K562 (cell line): ENCODE data around the gene CDH12. TPM values are rescaled to one million over a fixed set of nuclear protein-coding genes. Genes with fewer than 3 reads are reported as not detected.
A peak's percentile ranks its signal among the peaks of the same experiment; 100 is the strongest.

Source experiments
- BRD4 ChIP-seq: fragments of 200-600 bp; sonication (generic); IDR thresholded peaks from 2 replicates; pipeline ENCODE4 v1.6.1; 2017; ENCODE audit warnings: inconsistent platforms
- CBFA2T2 ChIP-seq: fragments of 450-650 bp; conservative IDR thresholded peaks from 2 replicates; pipeline ENCODE4 v1.6.1; 2017; ENCODE audit warnings: mild to moderate bottlenecking
- CBX8 ChIP-seq: fragments of 200-600 bp; sonication (generic); IDR thresholded peaks from 2 replicates; pipeline ENCODE4 v1.6.1; 2012; ENCODE audit warnings: borderline replicate concordance, mixed run types, low read depth, mild to moderate bottlenecking, moderate library complexity, mixed read lengths, low read length, control low read depth, inconsistent platforms; ENCODE audit not compliant: poor library complexity, severe bottlenecking; ENCODE audit errors: extremely low read depth
- CEBPB ChIP-seq: fragments of 450-650 bp; IDR thresholded peaks from 2 replicates; pipeline ENCODE4 v1.6.1; 2016; ENCODE audit warnings: missing genetic modification characterization, missing compliant biosample characterization
- HDAC8 ChIP-seq: fragments of 450-650 bp; IDR thresholded peaks from 2 replicates; pipeline ENCODE4 v1.6.1; 2016; ENCODE audit warnings: mild to moderate bottlenecking, missing genetic modification characterization, moderate library complexity, missing compliant biosample characterization
- MEIS2 ChIP-seq: fragments of 450-650 bp; IDR thresholded peaks from 2 replicates; pipeline ENCODE4 v1.6.1; 2014; ENCODE audit warnings: mild to moderate bottlenecking; ENCODE audit not compliant: partially characterized antibody
- PURB ChIP-seq: sonication (generic); formaldehyde crosslinking; IDR thresholded peaks from 2 replicates; pipeline ENCODE4 v1.9.0; 2021; ENCODE audit warnings: low read depth, mild to moderate bottlenecking, missing genetic modification reagents
- SAFB2 ChIP-seq: fragments of 200-400 bp; formaldehyde crosslinking; IDR thresholded peaks from 2 replicates; pipeline ENCODE4 v1.6.1; 2018; ENCODE audit warnings: borderline replicate concordance, low read length, low read depth, moderate library complexity; ENCODE audit not compliant: severe bottlenecking
- TAF9B ChIP-seq: fragments of 450-650 bp; IDR thresholded peaks from 2 replicates; pipeline ENCODE4 v1.6.1; 2018; ENCODE audit warnings: mild to moderate bottlenecking; ENCODE audit not compliant: partially characterized antibody
- ZNF311 ChIP-seq: fragments of 250-450 bp; sonication (Bioruptor Pico); IDR thresholded peaks from 2 replicates; pipeline ENCODE4 v1.4.0; 2020; ENCODE audit warnings: mild to moderate bottlenecking, moderate library complexity
- ZNF586 ChIP-seq: fragments of 450-650 bp; formaldehyde crosslinking; conservative IDR thresholded peaks from 2 replicates; pipeline ENCODE4 v1.4.0; 2020; ENCODE audit warnings: mild to moderate bottlenecking, moderate library complexity
- polyA plus RNA-seq, 8 experiments: library from polyadenylated mRNA; depleted of rRNA in 4 of 8; stranded (reverse) in 5 of 8; unstranded in 3 of 8; fragments of >200 nt; fragmentation: Nextera tagmentation in 2 of 8; fragmentation: Illumina TruSeq in 1 of 8; extraction: Ambion mirVana in 2 of 8; extraction: Trizol in 1 of 8; gene quantifications; 2 replicates each; pipeline versions ENCODE4 v1.2.1 to v1.2.3, GENCODE V29; 2011 to 2014; ENCODE audit warnings: inconsistent platforms in 1 of 8, missing spikeins in 1 of 8
- total RNA-seq, 7 experiments: library from RNA; depleted of rRNA in 6 of 7; stranded (reverse); fragments of >200 nt in 6 of 7; fragmentation: Illumina TruSeq in 2 of 7; extraction: Trizol in 2 of 7; gene quantifications; 2 replicates each; pipeline versions ENCODE4 v1.2.1 to v1.2.3, GENCODE V29; 2011 to 2021; ENCODE audit warnings: low replicate concordance in 1 of 7
- TF ChIP-seq, protein P1 (sequence below): fragments of 250-450 bp; sonication (Bioruptor Pico); IDR thresholded peaks from 2 replicates; pipeline ENCODE4 v1.8.0; 2021; ENCODE audit warnings: mild to moderate bottlenecking, moderate library complexity
- TF ChIP-seq, protein P2 (sequence below), 2 experiments: fragments of 450-650 bp in 1 of 2; sonication (generic) in 1 of 2; formaldehyde crosslinking in 1 of 2; IDR thresholded peaks in 1 of 2; conservative IDR thresholded peaks in 1 of 2; 2 replicates each; pipeline versions ENCODE4 v1.6.1 to v1.8.1; 2016 to 2023; ENCODE audit warnings: mild to moderate bottlenecking in 2 of 2, moderate library complexity in 2 of 2, inconsistent platforms in 1 of 2, missing genetic modification reagents in 1 of 2
- TF ChIP-seq, protein P3 (sequence below): fragments of 450-650 bp; formaldehyde crosslinking; IDR thresholded peaks from 2 replicates; pipeline ENCODE4 v1.4.0; 2022; ENCODE audit warnings: missing genetic modification characterization

Gene CDH12
- total and polyA plus RNA-seq, 9 of the 15 experiments (the other 6 are each of a cell fraction or from before 2014, with no cell fraction given) = 0.03 to 1.7 (median 0.37) TPM

GRCh38 chr5:22249209-22249729 lies 603.9 kb downstream of the CDH12 start (continued):
- no peak for TF ChIP-seq SAFB2
- TF ChIP-seq CBX8 = no peak
- TF ChIP-seq, protein P1, sequence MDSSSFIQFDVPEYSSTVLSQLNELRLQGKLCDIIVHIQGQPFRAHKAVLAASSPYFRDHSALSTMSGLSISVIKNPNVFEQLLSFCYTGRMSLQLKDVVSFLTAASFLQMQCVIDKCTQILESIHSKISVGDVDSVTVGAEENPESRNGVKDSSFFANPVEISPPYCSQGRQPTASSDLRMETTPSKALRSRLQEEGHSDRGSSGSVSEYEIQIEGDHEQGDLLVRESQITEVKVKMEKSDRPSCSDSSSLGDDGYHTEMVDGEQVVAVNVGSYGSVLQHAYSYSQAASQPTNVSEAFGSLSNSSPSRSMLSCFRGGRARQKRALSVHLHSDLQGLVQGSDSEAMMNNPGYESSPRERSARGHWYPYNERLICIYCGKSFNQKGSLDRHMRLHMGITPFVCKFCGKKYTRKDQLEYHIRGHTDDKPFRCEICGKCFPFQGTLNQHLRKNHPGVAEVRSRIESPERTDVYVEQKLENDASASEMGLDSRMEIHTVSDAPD (CRISPR knock-in tag) = no peak
- TF ChIP-seq CEBPB (tag) = no peak
- TF ChIP-seq, protein P2, sequence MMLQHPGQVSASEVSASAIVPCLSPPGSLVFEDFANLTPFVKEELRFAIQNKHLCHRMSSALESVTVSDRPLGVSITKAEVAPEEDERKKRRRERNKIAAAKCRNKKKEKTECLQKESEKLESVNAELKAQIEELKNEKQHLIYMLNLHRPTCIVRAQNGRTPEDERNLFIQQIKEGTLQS (IDR thresholded peaks at IDR 0.05) = no peak
- TF ChIP-seq, protein P2 (CRISPR knock-in tag; conservative IDR thresholded peaks at IDR 0.05) = no peak
- TF ChIP-seq CBFA2T2 = 0 out of 2 replicates have a peak, but pooled peaks have one; percentile 20
- TF ChIP-seq HDAC8 = no peak
- TF ChIP-seq PURB (CRISPR knock-in tag) = no peak
- TF ChIP-seq BRD4 = no peak
- TF ChIP-seq MEIS2 = peak; percentile 32
- TF ChIP-seq, protein P3, sequence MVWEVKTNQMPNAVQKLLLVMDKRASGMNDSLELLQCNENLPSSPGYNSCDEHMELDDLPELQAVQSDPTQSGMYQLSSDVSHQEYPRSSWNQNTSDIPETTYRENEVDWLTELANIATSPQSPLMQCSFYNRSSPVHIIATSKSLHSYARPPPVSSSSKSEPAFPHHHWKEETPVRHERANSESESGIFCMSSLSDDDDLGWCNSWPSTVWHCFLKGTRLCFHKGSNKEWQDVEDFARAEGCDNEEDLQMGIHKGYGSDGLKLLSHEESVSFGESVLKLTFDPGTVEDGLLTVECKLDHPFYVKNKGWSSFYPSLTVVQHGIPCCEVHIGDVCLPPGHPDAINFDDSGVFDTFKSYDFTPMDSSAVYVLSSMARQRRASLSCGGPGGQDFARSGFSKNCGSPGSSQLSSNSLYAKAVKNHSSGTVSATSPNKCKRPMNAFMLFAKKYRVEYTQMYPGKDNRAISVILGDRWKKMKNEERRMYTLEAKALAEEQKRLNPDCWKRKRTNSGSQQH (CRISPR knock-in tag) = no peak
- no peak for TF ChIP-seq ZNF586
- no peak for TF ChIP-seq TAF9B
- TF ChIP-seq ZNF311 (CRISPR knock-in tag) = peak; percentile 81; the same call in 1 of the 2 replicates
